Lower leg skin (tissue), 3 donors: ENCODE measurements around the gene CLEC16A.

Source experiments
- CTCF ChIP-seq, 3 donors: fragments of 450-650 bp; IDR thresholded peaks; one replicate each; pipeline ENCODE4 v1.5.1; 2016; ENCODE audit warnings: antibody characterized with exemption in 3 of 3, mild to moderate bottlenecking in 3 of 3, moderate library complexity in 2 of 3
- POLR2A ChIP-seq, 2 donors: fragments of 450-650 bp; IDR thresholded peaks; one replicate each; pipeline ENCODE4 v1.6.1; 2016 to 2017; ENCODE audit warnings: antibody characterized with exemption in 2 of 2, mild to moderate bottlenecking in 1 of 2, moderate library complexity in 1 of 2

GRCh38 chr16:11198375-11198774 lies 254.0 kb downstream of the CLEC16A start:
- TF ChIP-seq CTCF (IDR thresholded peaks at IDR 0.05): no peak
- no peak for TF ChIP-seq POLR2A (IDR thresholded peaks at IDR 0.05)
